CD4-positive, alpha-beta T cell treated with Interleukin-6 for 4 hours (primary cell): ENCODE data around the gene CD200R1L.

ENCODE experiments used
- DNase-seq: peaks from one replicate; pipeline ENCODE4 v3.0.0-alpha.2; 2020; ENCODE audit warnings: mixed read lengths

The CD200R1L gene

DNA sequence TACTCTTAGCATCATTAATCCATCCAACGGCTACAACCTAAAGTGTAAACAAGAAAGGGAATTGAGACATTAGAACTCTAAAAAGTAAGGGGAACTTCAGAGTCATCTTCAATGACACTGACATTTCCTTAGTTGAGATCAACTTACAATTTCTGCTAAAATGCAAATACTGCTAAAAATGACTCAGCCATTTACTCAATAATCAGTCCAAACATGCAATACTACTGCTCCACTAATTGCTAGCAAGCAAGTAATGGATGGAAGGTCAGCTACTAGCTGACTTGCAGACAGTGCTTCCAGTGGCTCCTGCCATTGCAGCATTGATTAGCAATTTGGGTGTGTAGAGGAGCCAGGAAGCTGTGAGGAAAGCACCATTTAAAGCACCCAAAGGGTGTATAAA, 28.4 kb downstream of the CD200R1L start:
- no peak for DNase-seq

DNA sequence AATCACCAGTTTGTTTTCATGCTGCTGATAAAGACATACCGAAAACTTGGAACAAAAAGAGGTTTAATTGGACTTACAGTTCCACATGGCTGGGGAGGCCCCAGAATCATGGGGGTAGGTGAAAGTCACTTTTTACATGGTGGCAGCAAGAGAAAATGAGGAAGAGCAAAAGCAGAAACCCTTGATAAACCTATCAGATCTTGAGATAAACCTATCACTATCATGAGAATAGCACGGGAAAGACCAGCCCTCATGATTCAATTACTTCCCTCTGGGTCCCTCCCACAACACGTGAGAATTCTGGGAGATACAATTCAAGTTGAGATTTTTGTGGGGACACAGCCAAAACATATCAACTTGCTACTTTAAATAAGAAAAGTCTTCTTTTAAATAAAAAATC, 28.9 kb downstream of the CD200R1L start:
- DNase-seq: no peak

GRCh38 chr3:112817271-112817670, 29.4 kb downstream of the CD200R1L start:
- DNase-seq: no peak

DNA sequence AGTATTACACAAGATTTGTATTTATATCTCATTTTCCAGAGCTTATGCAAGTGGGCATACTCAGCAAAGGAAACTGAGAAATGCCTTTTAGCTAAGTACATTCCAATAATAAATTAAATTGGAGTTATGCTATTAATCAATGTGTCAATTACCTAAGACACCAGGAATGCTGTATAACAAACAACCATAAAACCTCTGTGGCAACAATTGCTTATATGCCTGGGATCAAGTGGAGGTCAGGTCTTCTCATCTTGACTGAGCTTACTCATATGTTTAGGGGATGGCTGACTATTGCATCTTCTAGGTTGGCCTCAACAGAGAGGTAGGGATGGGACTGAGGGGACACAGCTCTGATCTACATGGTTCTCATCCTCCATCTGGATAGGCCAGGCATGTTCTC, 30.7 kb downstream of the CD200R1L start:
- no peak for DNase-seq

- no peak for DNase-seq
These were observed 32.4 kb downstream of the CD200R1L start for GRCh38 chr3:112814266-112814665.

DNA sequence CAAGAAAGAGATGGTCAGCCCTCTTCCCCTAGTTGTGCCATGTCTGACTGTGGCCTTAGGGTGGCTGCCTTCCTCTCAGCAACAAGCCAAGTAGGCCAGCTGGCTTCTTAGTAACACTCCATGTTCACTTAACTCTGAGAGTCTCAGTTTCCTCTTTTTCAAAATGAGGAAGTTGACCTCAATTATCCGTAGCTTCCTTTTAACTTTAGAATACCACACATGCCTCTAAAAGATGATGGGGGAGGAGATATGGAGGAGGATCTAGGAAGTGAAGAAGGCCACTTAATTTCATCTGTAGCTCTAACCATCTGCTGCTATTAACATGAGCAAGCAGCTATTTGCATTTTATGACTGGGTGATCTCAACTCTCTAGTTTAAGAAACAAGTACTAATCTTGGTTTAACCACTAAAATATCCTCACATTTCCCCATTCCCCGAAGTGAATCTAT, 32.9 kb downstream of the CD200R1L start:
- no peak for DNase-seq

GRCh38 chr3:112813016-112813415, 33.6 kb downstream of the CD200R1L start:
- DNase-seq: no peak

- DNase-seq: no peak
These were observed 34.6 kb downstream of the CD200R1L start for GRCh38 chr3:112811917-112812660.

- DNase-seq: no peak
These were observed 35.4 kb downstream of the CD200R1L start for GRCh38 chr3:112811131-112811884.

GRCh38 chr3:112810561-112810960, 36.1 kb downstream of the CD200R1L start:
- DNase-seq: no peak

- DNase-seq: no peak
These were observed 38.5 kb downstream of the CD200R1L start for GRCh38 chr3:112808136-112808535.

- DNase-seq: no peak
These were observed 39.0 kb downstream of the CD200R1L start for GRCh38 chr3:112807685-112808084.

GRCh38 chr3:112806903-112807302, 39.8 kb downstream of the CD200R1L start:
- no peak for DNase-seq

- no peak for DNase-seq
These were observed 41.5 kb downstream of the CD200R1L start for GRCh38 chr3:112805126-112805525.

- no peak for DNase-seq
These were observed 42.6 kb downstream of the CD200R1L start for GRCh38 chr3:112804021-112804420.

- DNase-seq: no peak
These were observed 43.2 kb downstream of the CD200R1L start for GRCh38 chr3:112803467-112803866.

DNA sequence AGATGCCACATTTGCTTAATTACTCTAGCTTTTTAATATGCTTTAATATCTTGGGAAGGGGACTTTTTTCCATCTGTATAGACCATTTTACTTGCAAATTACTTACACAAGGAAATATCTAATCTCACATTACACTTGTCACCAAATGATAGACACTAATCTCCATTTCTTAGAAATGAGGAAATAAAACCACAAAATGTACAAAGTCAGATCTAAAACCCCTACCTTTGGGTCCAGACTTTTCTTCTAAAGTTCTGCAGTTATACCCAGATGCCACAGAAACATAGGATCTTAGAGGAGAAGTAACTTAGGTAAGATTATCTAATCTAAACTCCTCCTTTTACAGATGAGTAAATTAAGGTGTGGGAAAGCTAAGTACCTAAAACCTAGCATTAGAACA, 44.3 kb downstream of the CD200R1L start:
- DNase-seq: no peak

- DNase-seq: no peak
These were observed 46.7 kb downstream of the CD200R1L start for GRCh38 chr3:112799946-112800345.

GRCh38 chr3:112794622-112795172, 52.0 kb downstream of the CD200R1L start:
- peak; percentile 6 for DNase-seq

- peak; percentile 19 for DNase-seq
These were observed 53.2 kb downstream of the CD200R1L start for GRCh38 chr3:112793326-112794081.

DNA sequence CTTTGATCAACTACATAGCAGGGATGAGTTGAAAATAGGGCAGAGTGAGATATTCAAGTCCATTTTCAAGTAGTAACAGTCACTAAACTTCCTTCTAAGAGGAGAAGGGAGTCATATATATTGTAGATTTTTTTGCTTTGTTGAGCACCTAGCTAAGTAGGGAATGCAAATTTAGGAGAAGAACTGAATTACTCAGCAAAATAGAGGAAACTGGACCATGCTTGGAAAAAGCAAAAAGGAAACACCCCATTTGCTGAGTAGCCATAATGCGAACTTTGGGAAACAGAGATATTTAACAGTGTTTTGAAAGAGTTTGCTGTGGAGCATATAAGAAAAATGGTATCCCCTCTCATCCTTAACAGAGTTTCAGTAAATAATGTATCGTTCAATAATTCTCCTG, 54.9 kb downstream of the CD200R1L start:
- DNase-seq: no peak

DNA sequence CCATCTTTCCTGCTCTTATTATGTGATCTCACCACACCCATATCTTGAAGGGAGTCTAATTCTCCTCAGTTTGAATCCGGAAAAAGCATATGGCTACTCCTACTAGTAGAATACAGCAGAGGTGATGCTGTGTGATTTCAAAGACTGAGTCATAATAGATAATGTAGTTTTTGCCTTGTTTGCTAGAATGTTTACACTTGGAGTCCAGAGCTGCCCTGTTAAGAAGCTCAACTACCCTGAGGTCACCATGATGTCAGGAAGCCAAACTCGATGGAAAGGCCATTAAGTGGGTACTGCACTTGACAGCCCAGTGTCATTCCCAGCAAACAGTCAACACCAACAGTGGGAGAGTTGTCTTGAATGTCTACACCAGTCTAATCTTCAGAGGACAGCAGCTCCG, 56.9 kb downstream of the CD200R1L start:
- no peak for DNase-seq

DNA sequence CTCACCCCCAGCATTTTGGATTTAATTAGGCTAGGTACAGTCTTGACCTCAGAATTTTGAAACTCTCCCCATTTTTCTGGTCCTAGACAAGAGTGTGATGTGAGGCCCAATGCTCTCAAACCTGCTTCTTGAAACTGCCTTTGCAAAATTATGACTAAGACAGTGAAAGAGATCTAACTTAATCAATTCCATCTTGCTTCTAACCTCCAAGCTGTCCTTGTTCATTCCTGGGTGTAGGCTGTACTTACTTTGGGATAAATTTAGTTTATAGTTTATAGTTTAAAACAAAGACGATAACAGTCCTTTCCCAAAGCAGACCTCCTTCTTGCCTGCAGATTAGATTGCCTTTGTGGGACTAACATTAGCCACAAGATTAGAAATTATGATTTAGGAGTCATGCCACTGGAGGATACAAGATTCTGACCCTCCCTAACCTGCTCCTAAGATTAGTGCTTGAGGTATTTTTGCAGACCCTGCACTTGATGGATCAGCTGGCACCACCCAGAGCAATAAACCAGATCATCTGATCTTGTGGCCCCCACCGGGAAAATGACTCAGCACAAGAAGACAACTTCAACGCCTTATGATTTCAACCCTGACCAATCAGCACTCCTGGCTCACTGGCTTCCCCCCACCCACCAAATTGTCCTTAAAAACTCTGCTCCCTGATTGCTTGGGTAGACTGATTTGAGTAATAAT, 59.6 kb downstream of the CD200R1L start:
- no peak for DNase-seq
